HEK293 (cell line): Measurements from ENCODE around the gene ITGB2.

Source experiments
- CTCF ChIA-PET: fragments of 350-600 bp; formaldehyde crosslinking; extraction: SDS; loops from one replicate; lab custom pipeline; 2021; ENCODE audit warnings: antibody characterized with exemption; lab: Yijun Ruan, JAX
- POLR2A ChIA-PET: fragments of 300-600 bp; formaldehyde crosslinking; extraction: SDS; loops from one replicate; lab custom pipeline; 2020; ENCODE audit warnings: antibody characterized with exemption, inconsistent platforms; lab: Yijun Ruan, JAX
- H3K27ac ChIP-seq: fragments of 200-500 bp; sonication (Bioruptor generic); 2 replicates; pipeline ENCODE4 v1.5.1; 2014; ENCODE audit warnings: low read depth, low read length, control low read depth, inconsistent platforms; ENCODE audit errors: extremely low read depth
- H3K36me3 ChIP-seq, 2 experiments: fragments of 200-500 bp in 1 of 2; sonication (Bioruptor generic) in 1 of 2; 1 replicate in 1 of 2; 2 replicates in 1 of 2; pipeline ENCODE4 v1.5.1; 2014 to 2017; ENCODE audit warnings: inconsistent platforms in 2 of 2, low read length in 2 of 2; ENCODE audit not compliant: control insufficient read depth in 2 of 2, insufficient read depth in 1 of 2
- H3K4me1 ChIP-seq: fragments of 200-500 bp; sonication (Bioruptor generic); 2 replicates; pipeline ENCODE4 v1.5.1; 2014; ENCODE audit warnings: mild to moderate bottlenecking, low read length, inconsistent platforms; ENCODE audit not compliant: control insufficient read depth, insufficient read depth
- H3K4me3 ChIP-seq: 2 replicates; pipeline ENCODE4 v1.5.1; 2011; ENCODE audit warnings: low read depth, mild to moderate bottlenecking, control low read depth, low read length, moderate library complexity
- H3K9me3 ChIP-seq: fragments of 200-500 bp; sonication (Bioruptor generic); 2 replicates; pipeline ENCODE4 v1.5.1; 2014; ENCODE audit warnings: low read depth, low read length, inconsistent platforms; ENCODE audit not compliant: control insufficient read depth, insufficient read depth
- EGR2 ChIP-seq: fragments of 450-650 bp; formaldehyde crosslinking; IDR thresholded peaks from 2 replicates; pipeline ENCODE4 v1.5.1; 2016; ENCODE audit warnings: low read depth, missing biosample characterization, missing genetic modification characterization
- GLI2 ChIP-seq: fragments of 450-650 bp; formaldehyde crosslinking; IDR thresholded peaks from 2 replicates; pipeline ENCODE4; 2017; ENCODE audit warnings: missing biosample characterization, missing genetic modification characterization, low read depth, borderline replicate concordance
- HOXD13 ChIP-seq: sonication (generic); formaldehyde crosslinking; IDR thresholded peaks from 2 replicates; pipeline ENCODE4 v1.8.0; 2022; ENCODE audit warnings: missing genetic modification reagents, borderline replicate concordance
- KLF9 ChIP-seq: fragments of 450-650 bp; formaldehyde crosslinking; IDR thresholded peaks from 2 replicates; pipeline ENCODE4 v1.5.1; 2016; ENCODE audit warnings: missing biosample characterization, missing genetic modification characterization, low read depth
- ZFHX2 ChIP-seq: fragments of 450-650 bp; formaldehyde crosslinking; conservative IDR thresholded peaks from 2 replicates; pipeline ENCODE4 v1.5.1; 2016; ENCODE audit warnings: missing biosample characterization, missing genetic modification characterization
- ZFP3 ChIP-seq: fragments of 450-650 bp; formaldehyde crosslinking; IDR thresholded peaks from 2 replicates; pipeline ENCODE4 v1.5.1; 2016; ENCODE audit warnings: low read depth, missing biosample characterization, missing genetic modification characterization
- ZFP37 ChIP-seq: fragments of 450-650 bp; formaldehyde crosslinking; IDR thresholded peaks from 2 replicates; pipeline ENCODE4 v1.5.1; 2016; ENCODE audit warnings: missing biosample characterization, missing genetic modification characterization
- ZIC2 ChIP-seq: fragments of 450-650 bp; formaldehyde crosslinking; IDR thresholded peaks from 2 replicates; pipeline ENCODE4 v1.5.1; 2016; ENCODE audit warnings: missing biosample characterization, missing genetic modification characterization
- ZNF112 ChIP-seq: fragments of 450-650 bp; formaldehyde crosslinking; IDR thresholded peaks from 2 replicates; pipeline ENCODE4 v1.5.0; 2017; ENCODE audit warnings: missing biosample characterization, missing genetic modification characterization
- ZNF221 ChIP-seq: fragments of 450-650 bp; formaldehyde crosslinking; IDR thresholded peaks from 2 replicates; pipeline ENCODE4 v1.5.1; 2017; ENCODE audit warnings: missing biosample characterization, missing genetic modification characterization, borderline replicate concordance
- ZNF341 ChIP-seq: fragments of 450-650 bp; formaldehyde crosslinking; IDR thresholded peaks from 2 replicates; pipeline ENCODE4; 2016; ENCODE audit warnings: low read depth, missing biosample characterization, missing genetic modification characterization
- ZNF37A ChIP-seq: fragments of 450-650 bp; IDR thresholded peaks from 2 replicates; pipeline ENCODE4 v1.5.1; 2018; ENCODE audit warnings: missing biosample characterization, missing genetic modification characterization
- ZNF488 ChIP-seq: fragments of 450-650 bp; formaldehyde crosslinking; IDR thresholded peaks from 2 replicates; pipeline ENCODE4 v1.5.1; 2016; ENCODE audit warnings: missing biosample characterization, missing genetic modification characterization
- ZNF501 ChIP-seq: fragments of 450-650 bp; formaldehyde crosslinking; IDR thresholded peaks from 2 replicates; pipeline ENCODE4 v1.5.1; 2016; ENCODE audit warnings: missing biosample characterization, missing genetic modification characterization
- ZNF514 ChIP-seq: fragments of 450-650 bp; formaldehyde crosslinking; IDR thresholded peaks from 2 replicates; pipeline ENCODE4 v1.5.1; 2016; ENCODE audit warnings: missing biosample characterization, missing genetic modification characterization
- ZNF544 ChIP-seq: fragments of 450-650 bp; formaldehyde crosslinking; IDR thresholded peaks from 2 replicates; pipeline ENCODE4 v1.5.0; 2017; ENCODE audit warnings: missing biosample characterization, missing genetic modification characterization
- ZNF549 ChIP-seq: fragments of 450-650 bp; IDR thresholded peaks from 2 replicates; pipeline ENCODE4 v1.5.1; 2018; ENCODE audit warnings: missing biosample characterization, missing genetic modification characterization, mild to moderate bottlenecking, inconsistent platforms, moderate library complexity
- ZNF600 ChIP-seq: fragments of 450-650 bp; formaldehyde crosslinking; IDR thresholded peaks from 2 replicates; pipeline ENCODE4 v1.5.1; 2016; ENCODE audit warnings: missing biosample characterization, missing genetic modification characterization
- ZNF624 ChIP-seq: fragments of 450-650 bp; formaldehyde crosslinking; IDR thresholded peaks from 2 replicates; pipeline ENCODE4 v1.5.1; 2017; ENCODE audit warnings: missing biosample characterization, missing genetic modification characterization
- ZNF76 ChIP-seq: fragments of 450-650 bp; formaldehyde crosslinking; IDR thresholded peaks from 2 replicates; pipeline ENCODE4; 2016; ENCODE audit warnings: low read depth, missing biosample characterization, missing genetic modification characterization, borderline replicate concordance
- TF ChIP-seq, protein P1 (sequence below): fragments of 450-650 bp; formaldehyde crosslinking; IDR thresholded peaks from 2 replicates; pipeline ENCODE4 v1.5.1; 2017; ENCODE audit warnings: missing biosample characterization, missing genetic modification characterization
- TF ChIP-seq, protein P2 (sequence below): fragments of 450-650 bp; formaldehyde crosslinking; IDR thresholded peaks from 2 replicates; pipeline ENCODE4 v1.5.1; 2016; ENCODE audit warnings: missing biosample characterization, missing genetic modification characterization
- TF ChIP-seq, protein P3 (sequence below): fragments of 450-650 bp; formaldehyde crosslinking; IDR thresholded peaks from 2 replicates; pipeline ENCODE4 v1.5.1; 2016; ENCODE audit warnings: missing biosample characterization, missing genetic modification characterization, low read depth

ITGB2 gene

DNA sequence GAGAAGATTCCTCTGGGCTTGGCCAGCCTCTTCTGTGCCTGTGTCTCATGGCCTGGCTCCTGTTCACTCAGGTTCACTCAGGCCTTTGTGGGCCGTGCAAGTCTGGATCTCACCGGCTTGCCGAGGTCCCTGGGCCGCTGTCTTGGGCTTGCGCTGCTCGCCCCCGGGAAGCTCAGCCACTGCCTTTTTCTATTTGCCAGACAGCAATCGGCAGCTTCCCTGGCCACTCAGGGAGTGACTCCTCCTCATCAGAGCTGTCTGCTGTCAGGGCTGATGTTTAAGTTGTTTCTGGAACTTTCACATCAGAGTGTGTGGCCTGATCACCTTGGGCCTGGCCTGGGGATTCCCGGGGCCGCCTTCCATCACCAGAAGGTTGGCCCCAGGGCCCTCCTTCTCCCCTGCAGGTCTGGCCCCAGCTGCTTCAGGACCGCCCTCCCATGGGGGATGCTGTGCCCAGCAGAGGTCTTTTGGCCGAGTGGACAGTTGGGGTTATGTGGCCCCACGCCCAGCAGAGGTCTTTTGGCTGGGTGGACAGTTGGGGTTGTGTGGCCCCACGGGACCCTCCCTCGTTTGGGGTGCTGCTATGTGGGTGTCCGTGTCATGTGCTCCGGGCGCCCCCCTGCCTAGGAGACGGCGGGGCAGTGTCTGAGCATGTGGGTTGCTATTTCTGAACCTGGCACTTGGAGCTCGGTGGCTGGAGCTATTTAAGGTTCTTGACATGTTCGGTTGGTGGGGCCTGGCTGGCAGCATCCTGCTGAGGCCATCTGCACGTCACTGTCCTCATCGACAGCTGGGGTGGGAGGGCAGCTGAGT lies 31.6 kb upstream of the ITGB2 start:
- ChIA-PET POLR2A (interaction anchor here (1.1 kb wide), 1 partner anchor 12 kb away, joined by 3 read pairs; the partner anchor contains the start of gene SLX9), CTCF (interaction anchor here (0.6 to 15.2 kb wide), 6 partner anchors 9 to 259 kb away, joined by 3 to 333 read pairs (median 4); no protein-coding TSS in a partner anchor)
- Histone ChIP-seq H3K4me3 (no peak overlapping the region), H3K27ac (no peak overlapping the region), H3K9me3 (no peaks in the 10 kb centered on the region), H3K4me1 (no peaks in the 10 kb centered on the region), H3K36me3 (peaks cover 0 to 67% of the 10 kb centered on the region in 2 experiments; a peak in 2 of 3 replicates)
- 0 out of 2 replicates have a peak, but pooled peaks have one; percentile 28 for TF ChIP-seq ZIC2 (tag by site-specific recombination)
- no peak for TF ChIP-seq ZNF600 (tag by site-specific recombination)

GRCh38 chr21:44951186-44951915 lies 30.7 kb upstream of the ITGB2 start:
- H3K27ac ChIP-seq, result no peak overlapping the region
- ChIA-PET POLR2A (interaction anchor here (1.1 kb wide), 1 partner anchor 11 kb away, joined by 3 read pairs; the partner anchor contains the start of gene SLX9), CTCF (interaction anchor here (1.2 to 15.2 kb wide), 4 partner anchors 11 to 187 kb away, joined by 4 to 333 read pairs (median 88); no protein-coding TSS in a partner anchor)
- no peaks in the 10 kb centered on the region for H3K4me1 ChIP-seq
- H3K4me3 ChIP-seq, result no peak overlapping the region
- no peaks in the 10 kb centered on the region for H3K9me3 ChIP-seq
- H3K36me3 ChIP-seq, result peaks cover 0 to 67% of the 10 kb centered on the region in 2 experiments; a peak in 2 of 3 replicates
- TF ChIP-seq EGR2 (peak; percentile 95), ZFHX2 (tag by site-specific recombination) (peak; percentile 84), ZNF341 (no peak), ZNF488 (tag by site-specific recombination) (no peak), ZNF624 (tag by site-specific recombination) (no peak)

DNA sequence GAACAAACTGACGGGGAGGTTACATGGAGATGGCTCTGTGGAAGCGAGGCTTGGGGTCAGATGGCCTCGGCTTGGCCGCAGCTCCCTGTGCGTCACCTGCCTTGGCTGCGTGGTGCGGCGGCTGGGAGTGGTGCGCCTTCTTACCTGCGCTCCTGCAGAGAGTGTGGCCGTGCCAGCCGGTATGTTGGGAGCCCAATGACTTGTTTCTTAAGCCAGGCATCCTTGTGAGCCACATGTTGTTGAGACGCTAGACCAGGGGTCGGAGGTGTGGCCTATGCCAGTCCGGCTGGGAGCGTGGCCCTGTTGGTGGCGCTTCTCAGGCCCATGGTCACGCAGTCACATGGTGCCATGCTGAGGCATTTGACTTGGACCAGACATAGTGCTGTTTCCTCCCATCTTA lies 29.7 kb upstream of the ITGB2 start:
- ChIA-PET POLR2A (interaction anchor here (0.6 to 1.3 kb wide), 4 partner anchors 20 to 187 kb away, joined by 3 to 5 read pairs (median 4); no protein-coding TSS in a partner anchor), CTCF (interaction anchor here (0.5 to 15.2 kb wide), 38 partner anchors 8 to 504 kb away, joined by 3 to 333 read pairs (median 5); partner anchors contain the start of gene SLX9)
- Histone ChIP-seq H3K4me3 (no peak overlapping the region), H3K36me3 (peaks cover 3 to 67% of the 10 kb centered on the region in 2 experiments; a peak in 2 of 3 replicates), H3K9me3 (no peaks in the 10 kb centered on the region), H3K4me1 (no peaks in the 10 kb centered on the region), H3K27ac (no peak overlapping the region)
- TF ChIP-seq, protein P1, sequence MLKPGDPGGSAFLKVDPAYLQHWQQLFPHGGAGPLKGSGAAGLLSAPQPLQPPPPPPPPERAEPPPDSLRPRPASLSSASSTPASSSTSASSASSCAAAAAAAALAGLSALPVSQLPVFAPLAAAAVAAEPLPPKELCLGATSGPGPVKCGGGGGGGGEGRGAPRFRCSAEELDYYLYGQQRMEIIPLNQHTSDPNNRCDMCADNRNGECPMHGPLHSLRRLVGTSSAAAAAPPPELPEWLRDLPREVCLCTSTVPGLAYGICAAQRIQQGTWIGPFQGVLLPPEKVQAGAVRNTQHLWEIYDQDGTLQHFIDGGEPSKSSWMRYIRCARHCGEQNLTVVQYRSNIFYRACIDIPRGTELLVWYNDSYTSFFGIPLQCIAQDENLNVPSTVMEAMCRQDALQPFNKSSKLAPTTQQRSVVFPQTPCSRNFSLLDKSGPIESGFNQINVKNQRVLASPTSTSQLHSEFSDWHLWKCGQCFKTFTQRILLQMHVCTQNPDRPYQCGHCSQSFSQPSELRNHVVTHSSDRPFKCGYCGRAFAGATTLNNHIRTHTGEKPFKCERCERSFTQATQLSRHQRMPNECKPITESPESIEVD (tag by site-specific recombination), result no peak
- TF ChIP-seq GLI2 (tag by site-specific recombination) (no peak), KLF9 (tag by site-specific recombination) (no peak), ZNF501 (no peak), ZNF76 (no peak), HOXD13 (no peak), ZNF514 (tag by site-specific recombination) (no peak), ZFP3 (tag by site-specific recombination) (no peak), ZFP37 (no peak), ZNF221 (no peak), ZNF37A (tag by site-specific recombination) (no peak), ZNF544 (no peak), ZNF112 (tag by site-specific recombination) (no peak), ZNF549 (tag by site-specific recombination) (no peak)
- TF ChIP-seq, protein P2, sequence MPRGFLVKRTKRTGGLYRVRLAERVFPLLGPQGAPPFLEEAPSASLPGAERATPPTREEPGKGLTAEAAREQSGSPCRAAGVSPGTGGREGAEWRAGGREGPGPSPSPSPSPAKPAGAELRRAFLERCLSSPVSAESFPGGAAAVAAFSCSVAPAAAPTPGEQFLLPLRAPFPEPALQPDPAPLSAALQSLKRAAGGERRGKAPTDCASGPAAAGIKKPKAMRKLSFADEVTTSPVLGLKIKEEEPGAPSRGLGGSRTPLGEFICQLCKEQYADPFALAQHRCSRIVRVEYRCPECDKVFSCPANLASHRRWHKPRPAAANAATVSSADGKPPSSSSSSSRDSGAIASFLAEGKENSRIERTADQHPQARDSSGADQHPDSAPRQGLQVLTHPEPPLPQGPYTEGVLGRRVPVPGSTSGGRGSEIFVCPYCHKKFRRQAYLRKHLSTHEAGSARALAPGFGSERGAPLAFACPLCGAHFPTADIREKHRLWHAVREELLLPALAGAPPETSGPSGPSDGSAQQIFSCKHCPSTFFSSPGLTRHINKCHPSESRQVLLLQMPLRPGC, result no peak
- TF ChIP-seq, protein P3, sequence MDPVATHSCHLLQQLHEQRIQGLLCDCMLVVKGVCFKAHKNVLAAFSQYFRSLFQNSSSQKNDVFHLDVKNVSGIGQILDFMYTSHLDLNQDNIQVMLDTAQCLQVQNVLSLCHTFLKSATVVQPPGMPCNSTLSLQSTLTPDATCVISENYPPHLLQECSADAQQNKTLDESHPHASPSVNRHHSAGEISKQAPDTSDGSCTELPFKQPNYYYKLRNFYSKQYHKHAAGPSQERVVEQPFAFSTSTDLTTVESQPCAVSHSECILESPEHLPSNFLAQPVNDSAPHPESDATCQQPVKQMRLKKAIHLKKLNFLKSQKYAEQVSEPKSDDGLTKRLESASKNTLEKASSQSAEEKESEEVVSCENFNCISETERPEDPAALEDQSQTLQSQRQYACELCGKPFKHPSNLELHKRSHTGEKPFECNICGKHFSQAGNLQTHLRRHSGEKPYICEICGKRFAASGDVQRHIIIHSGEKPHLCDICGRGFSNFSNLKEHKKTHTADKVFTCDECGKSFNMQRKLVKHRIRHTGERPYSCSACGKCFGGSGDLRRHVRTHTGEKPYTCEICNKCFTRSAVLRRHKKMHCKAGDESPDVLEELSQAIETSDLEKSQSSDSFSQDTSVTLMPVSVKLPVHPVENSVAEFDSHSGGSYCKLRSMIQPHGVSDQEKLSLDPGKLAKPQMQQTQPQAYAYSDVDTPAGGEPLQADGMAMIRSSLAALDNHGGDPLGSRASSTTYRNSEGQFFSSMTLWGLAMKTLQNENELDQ, result no peak
